ENCODE measurements around the gene MICAL3.

GRCh38 chr22:17957693-17958092 lies 66.7 kb downstream of the MICAL3 start:
- TF ChIP-seq CTCF (IDR thresholded peaks at IDR 0.05) (no peak), POLR2A (IDR thresholded peaks at IDR 0.05) (no peak)
